Upper lobe of left lung (tissue), 6 donors: ENCODE data around the gene AKIRIN2. TPM values are rescaled to one million over a fixed set of nuclear protein-coding genes. Genes with fewer than 3 reads are reported as not detected.
"Not testable (repeated sequence)": the region's sequence is repeated elsewhere in the genome, so short reads cannot be mapped to it uniquely, and the experiment has no call there.

Experiments used
- ATAC-seq, 2 donors: fragments of 200-7000 bp; cut with Tn5 transposase; one replicate each; pipeline ENCODE4 v1.9.1; 2022; ENCODE audit warnings: mild to moderate bottlenecking in 2 of 2, moderate library complexity in 2 of 2; ENCODE audit not compliant: low FRiP score in 2 of 2
- DNase-seq, 2 donors: peaks; one replicate each; pipeline ENCODE4 v3.0.0-alpha.2; 2019 to 2020
- H3K27ac ChIP-seq, 4 donors: fragments of 200-600 bp; sonication (generic); one replicate each; pipeline ENCODE4 v1.5.1; 2016 to 2019
- H3K27me3 ChIP-seq, 4 donors: fragments of 200-600 bp; sonication (generic); one replicate each; pipeline ENCODE4 v1.5.1; 2017 to 2019
- H3K36me3 ChIP-seq, 4 donors: fragments of 200-600 bp; sonication (generic); one replicate each; pipeline ENCODE4 v1.5.1; 2016 to 2019
- H3K4me1 ChIP-seq, 4 donors: fragments of 200-600 bp; sonication (generic); one replicate each; pipeline ENCODE4 v1.5.1; 2018 to 2019
- H3K4me3 ChIP-seq, 4 donors: fragments of 200-600 bp; sonication (generic); one replicate each; pipeline ENCODE4 v1.5.1; 2017 to 2019; ENCODE audit warnings: mild to moderate bottlenecking in 2 of 4, moderate library complexity in 1 of 4
- H3K9me3 ChIP-seq, 4 donors: fragments of 200-600 bp; sonication (generic); one replicate each; pipeline ENCODE4 v1.5.1; 2018 to 2019
- EP300 ChIP-seq, 4 donors: sonication (generic); formaldehyde crosslinking; IDR thresholded peaks; one replicate each; pipeline ENCODE4 v1.5.1; 2017; ENCODE audit warnings: antibody characterized with exemption in 4 of 4, control low read depth in 2 of 4
- POLR2A ChIP-seq, 4 donors: fragments of 450-650 bp; IDR thresholded peaks; one replicate each; pipeline ENCODE4 v1.5.1; 2016 to 2017; ENCODE audit warnings: antibody characterized with exemption in 4 of 4, mild to moderate bottlenecking in 2 of 4
- POLR2AphosphoS5 ChIP-seq, 2 donors: sonication (generic); formaldehyde crosslinking; IDR thresholded peaks; one replicate each; pipeline ENCODE4 v1.5.1; 2017; ENCODE audit warnings: antibody characterized with exemption in 2 of 2
- WGBS, 2 donors: methylation state at CpG; one replicate each; pipeline ENCODE4 v1.1.5; 2017 to 2018; 5-methylcytosine and 5-hydroxymethylcytosine counted together
- total RNA-seq, 6 donors: library from RNA; depleted of rRNA in 4 of 6; stranded (reverse); fragments of >200 nt in 4 of 6; gene quantifications; one replicate each; pipeline versions ENCODE4 v1.1.0 to v1.2.1, GENCODE V29; 2016 to 2021
- TF ChIP-seq, protein P1 (sequence below), 6 experiments: fragments of 450-650 bp in 4 of 6; fragments of 200-600 bp in 2 of 6; sonication (generic) in 2 of 6; IDR thresholded peaks; one replicate each; pipeline ENCODE4 v1.5.1; 2016 to 2019; ENCODE audit warnings: antibody characterized with exemption in 6 of 6
- donor health status: DM: no; HTN: no; CAD: no; lungs with moderate emphysema.
- donor health status: DM: no; HTN: yes; CAD: no; lungs with severe emphysema.

The AKIRIN2 gene
- total RNA-seq, 6 donors from 2014 or later = 42.3 to 87.0 (median 57.2) TPM

GRCh38 chr6:87721311-87721710, 19.3 kb upstream of the AKIRIN2 start:
- TF ChIP-seq, protein P1, sequence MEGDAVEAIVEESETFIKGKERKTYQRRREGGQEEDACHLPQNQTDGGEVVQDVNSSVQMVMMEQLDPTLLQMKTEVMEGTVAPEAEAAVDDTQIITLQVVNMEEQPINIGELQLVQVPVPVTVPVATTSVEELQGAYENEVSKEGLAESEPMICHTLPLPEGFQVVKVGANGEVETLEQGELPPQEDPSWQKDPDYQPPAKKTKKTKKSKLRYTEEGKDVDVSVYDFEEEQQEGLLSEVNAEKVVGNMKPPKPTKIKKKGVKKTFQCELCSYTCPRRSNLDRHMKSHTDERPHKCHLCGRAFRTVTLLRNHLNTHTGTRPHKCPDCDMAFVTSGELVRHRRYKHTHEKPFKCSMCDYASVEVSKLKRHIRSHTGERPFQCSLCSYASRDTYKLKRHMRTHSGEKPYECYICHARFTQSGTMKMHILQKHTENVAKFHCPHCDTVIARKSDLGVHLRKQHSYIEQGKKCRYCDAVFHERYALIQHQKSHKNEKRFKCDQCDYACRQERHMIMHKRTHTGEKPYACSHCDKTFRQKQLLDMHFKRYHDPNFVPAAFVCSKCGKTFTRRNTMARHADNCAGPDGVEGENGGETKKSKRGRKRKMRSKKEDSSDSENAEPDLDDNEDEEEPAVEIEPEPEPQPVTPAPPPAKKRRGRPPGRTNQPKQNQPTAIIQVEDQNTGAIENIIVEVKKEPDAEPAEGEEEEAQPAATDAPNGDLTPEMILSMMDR (IDR thresholded peaks at IDR 0.05) = no peak
- TF ChIP-seq POLR2A (IDR thresholded peaks at IDR 0.05) (no peak), EP300 (IDR thresholded peaks at IDR 0.05) (no peak), POLR2AphosphoS5 (IDR thresholded peaks at IDR 0.05) (no peak)
- DNase-seq (no peak), ATAC-seq (no peak)
- no peak overlapping the region for H3K4me3 ChIP-seq
- H3K36me3 ChIP-seq = no peaks in the 10 kb centered on the region
- no peaks in the 10 kb centered on the region for H3K9me3 ChIP-seq
- peaks cover 6 to 30% (median 27%) of the 10 kb centered on the region in 4 donors for H3K4me1 ChIP-seq
- no peaks in the 10 kb centered on the region for H3K27me3 ChIP-seq
- 60 to 94% methylated on average over 1 of the region's 1 CpG for WGBS, 2 donors
- H3K27ac ChIP-seq = no peak overlapping the region

DNA sequence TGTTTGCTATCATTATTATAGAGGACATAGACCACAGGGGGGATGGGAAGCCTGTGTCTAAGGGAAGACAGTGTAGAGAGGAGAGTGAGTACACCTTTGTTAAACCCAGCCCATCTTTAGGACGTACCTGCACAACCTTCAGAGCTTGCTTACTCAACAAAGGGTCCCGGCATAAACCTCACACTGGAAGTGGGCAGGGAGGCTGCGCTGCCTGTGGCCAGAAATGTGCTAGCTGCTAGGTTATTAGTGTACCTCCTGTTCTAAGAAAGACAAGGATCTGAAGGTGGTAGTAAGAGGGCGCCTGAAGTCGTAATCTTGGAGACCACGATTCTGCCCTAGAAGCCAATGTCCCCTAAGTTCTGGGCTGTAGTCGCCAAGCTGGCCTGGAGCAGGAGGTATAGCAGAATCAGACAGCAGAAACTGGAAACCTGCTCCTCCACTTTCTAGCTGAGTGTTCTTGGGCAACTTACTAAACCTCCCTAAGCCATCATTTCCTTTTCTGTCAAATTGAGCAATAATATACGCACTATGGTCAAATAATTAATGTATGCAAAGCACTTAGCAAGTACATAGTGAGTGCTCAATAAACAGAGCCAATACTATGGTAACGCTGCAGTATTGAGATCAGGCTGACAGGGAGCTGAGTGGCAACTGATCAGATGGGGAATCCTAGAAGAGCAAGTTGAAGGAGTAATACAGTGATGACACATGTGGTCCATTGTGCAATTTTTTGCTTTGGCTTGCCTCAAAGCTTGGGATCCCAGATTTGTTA, 16.8 kb upstream of the AKIRIN2 start:
- peak overlapping the region; percentile 67 to 82 (median 74) for H3K27ac ChIP-seq
- H3K36me3 ChIP-seq = no peaks in the 10 kb centered on the region
- peak in 1 of 2 donors; percentile 71 for DNase-seq
- peaks cover 6 to 30% (median 24%) of the 10 kb centered on the region in 4 donors for H3K4me1 ChIP-seq
- no peaks in the 10 kb centered on the region for H3K9me3 ChIP-seq
- no peaks in the 10 kb centered on the region for H3K27me3 ChIP-seq
- H3K4me3 ChIP-seq = no peak overlapping the region
- TF ChIP-seq, protein P1 (IDR thresholded peaks at IDR 0.05) = no peak
- TF ChIP-seq EP300 (IDR thresholded peaks at IDR 0.05) (peak in 3 of 4 donors; percentile 28 to 55 (median 52)), POLR2A (IDR thresholded peaks at IDR 0.05) (peak in 1 of 4 donors; percentile 28), POLR2AphosphoS5 (IDR thresholded peaks at IDR 0.05) (peak; percentile 32 to 66)
- WGBS, 2 donors = 49 to 61% methylated on average over 9 of the region's 9 CpGs
- ATAC-seq = peak; percentile 79 to 82

- Histone ChIP-seq H3K4me1 (peaks cover 6 to 19% (median 16%) of the 10 kb centered on the region in 4 donors), H3K27ac (peak overlapping the region in 3 of 4 donors; percentile 7 to 69 (median 44)), H3K36me3 (no peaks in the 10 kb centered on the region), H3K9me3 (no peaks in the 10 kb centered on the region), H3K4me3 (no peak overlapping the region), H3K27me3 (no peaks in the 10 kb centered on the region)
- DNase-seq = no peak
- ATAC-seq = peak in 1 of 2 donors; percentile 30
- TF ChIP-seq EP300 (IDR thresholded peaks at IDR 0.05) = no peak
- no peak for TF ChIP-seq POLR2A (IDR thresholded peaks at IDR 0.05)
- TF ChIP-seq, protein P1 (IDR thresholded peaks at IDR 0.05) = no peak
- TF ChIP-seq POLR2AphosphoS5 (IDR thresholded peaks at IDR 0.05) = no peak
- 65 to 68% methylated on average over 4 of the region's 4 CpGs for WGBS, 2 donors
These were observed 15.0 kb upstream of the AKIRIN2 start for GRCh38 chr6:87716928-87717614.

DNA sequence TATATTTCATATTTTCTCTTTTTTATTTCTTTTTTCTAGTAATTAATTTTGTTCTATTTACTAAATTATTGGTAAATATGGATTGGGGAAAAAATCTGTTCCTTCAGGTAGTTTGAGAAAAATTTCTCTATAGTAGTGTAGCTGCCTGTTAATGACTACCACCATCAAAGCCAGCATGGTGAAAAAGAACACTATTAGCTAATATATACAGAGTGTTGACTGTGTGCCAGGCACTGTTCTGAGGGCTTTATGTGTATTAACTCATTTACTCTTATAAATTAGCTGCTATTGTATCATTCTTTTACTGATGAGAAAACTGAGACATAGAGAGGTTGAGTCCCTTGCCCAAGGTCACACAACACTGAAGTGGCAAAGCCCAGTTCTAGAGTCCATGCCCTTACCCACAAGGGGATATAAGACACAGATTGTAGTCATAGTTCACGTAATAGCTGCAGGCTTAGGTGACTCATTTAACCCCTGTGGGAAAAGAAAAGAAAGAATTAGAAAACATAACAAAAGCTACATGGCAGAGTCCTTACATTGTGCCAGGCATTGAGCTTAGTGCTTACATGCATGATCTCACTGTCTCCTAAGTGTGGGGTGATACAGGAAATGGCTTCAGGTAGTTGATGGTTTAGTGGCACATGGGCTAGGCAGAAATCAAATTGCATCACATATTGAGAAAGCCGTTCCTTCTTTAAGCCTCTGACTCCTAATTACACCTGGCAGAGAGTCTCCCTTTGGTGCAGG, 12.2 kb upstream of the AKIRIN2 start:
- Histone ChIP-seq H3K36me3 (no peaks in the 10 kb centered on the region), H3K9me3 (no peaks in the 10 kb centered on the region), H3K4me3 (no peak overlapping the region), H3K27ac (peak overlapping the region in 1 of 4 donors; percentile 56), H3K27me3 (no peaks in the 10 kb centered on the region), H3K4me1 (peaks cover 6 to 13% (median 12%) of the 10 kb centered on the region in 4 donors)
- no peak for TF ChIP-seq POLR2AphosphoS5 (IDR thresholded peaks at IDR 0.05)
- TF ChIP-seq, protein P1 (IDR thresholded peaks at IDR 0.05) = no peak
- no peak for DNase-seq
- ATAC-seq = peak in 1 of 2 donors; percentile 35
- WGBS, 2 donors = 37 to 58% methylated on average over 2 of the region's 2 CpGs

DNA sequence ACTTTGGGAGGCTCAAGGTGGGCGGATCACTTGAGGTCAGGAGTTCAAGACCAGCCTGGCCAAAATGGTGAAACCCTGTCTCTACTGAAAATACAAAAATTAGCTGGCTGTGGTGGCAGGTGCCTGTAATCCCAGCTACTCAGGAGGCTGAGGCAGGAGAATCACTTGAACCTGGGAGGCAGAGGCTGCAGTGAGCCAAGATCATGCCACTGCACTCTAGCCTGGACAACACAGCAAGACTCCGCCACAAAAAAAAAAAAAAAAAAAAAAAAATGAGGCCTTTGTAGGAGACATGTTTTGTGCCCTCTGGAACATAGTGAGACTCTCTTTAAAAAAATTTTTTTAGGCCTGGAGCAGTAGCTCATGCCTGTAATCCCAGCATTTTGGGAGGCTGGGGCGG, 10.7 kb upstream of the AKIRIN2 start:
- H3K27ac ChIP-seq, DNase-seq, ATAC-seq, H3K36me3 ChIP-seq, H3K9me3 ChIP-seq, H3K4me1 ChIP-seq, H3K27me3 ChIP-seq, H3K4me3 ChIP-seq: not testable (repeated sequence)
- 95 to 98% methylated on average over 3 of the region's 3 CpGs for WGBS, 2 donors
